Stimulated activated CD4-positive, alpha-beta T cell treated with anti-CD3 and anti-CD28 coated beads, Interleukin-4, amount 100 ng/mL, for 24 hours (primary cell): Measurements from ENCODE around the gene SLC46A1.
"Not testable (repeated sequence)": the region's sequence is repeated elsewhere in the genome, so short reads cannot be mapped to it uniquely, and the experiment has no call there.

Experiments
- DNase-seq: peaks from one replicate; pipeline ENCODE4 v3.0.0-alpha.2; 2020

SLC46A1 gene

GRCh38 chr17:28405632-28406472, at the start of gene SLC46A1:
SLC46A1 (minus strand) TSS chr17:28406212; CDS start chr17:28406114, 98 bp downstream.
- peak; percentile 67 for DNase-seq

- DNase-seq: no peak
Observed at GRCh38 chr17:28449859-28450258, 43.8 kb upstream of the SLC46A1 start.

- DNase-seq: no peak
Observed at GRCh38 chr17:28447396-28447760, 41.4 kb upstream of the SLC46A1 start.

- DNase-seq: no peak
Observed at GRCh38 chr17:28446716-28447395, 40.8 kb upstream of the SLC46A1 start.

GRCh38 chr17:28443901-28444638, 38.1 kb upstream of the SLC46A1 start:
- DNase-seq: no peak

- DNase-seq: not testable (repeated sequence)
Observed at GRCh38 chr17:28434326-28434725, 28.3 kb upstream of the SLC46A1 start.

GRCh38 chr17:28433721-28434120, 27.7 kb upstream of the SLC46A1 start:
- no peak for DNase-seq

- not testable (repeated sequence) for DNase-seq
Observed at GRCh38 chr17:28427982-28428381, 22.0 kb upstream of the SLC46A1 start.

- no peak for DNase-seq
Observed at GRCh38 chr17:28427371-28427770, 21.4 kb upstream of the SLC46A1 start.

- DNase-seq: no peak
Observed at GRCh38 chr17:28426081-28426519, 20.1 kb upstream of the SLC46A1 start.

GRCh38 chr17:28425206-28425605, 19.2 kb upstream of the SLC46A1 start:
- DNase-seq: no peak

- no peak for DNase-seq
Observed at GRCh38 chr17:28421787-28422305, 15.8 kb upstream of the SLC46A1 start.

- peak; percentile 63 for DNase-seq
Observed at GRCh38 chr17:28416703-28417311, 10.8 kb upstream of the SLC46A1 start.

- no peak for DNase-seq
Observed at GRCh38 chr17:28415886-28416285, 9.9 kb upstream of the SLC46A1 start.

- DNase-seq: no peak
Observed at GRCh38 chr17:28413804-28414203, 7.8 kb upstream of the SLC46A1 start.

- DNase-seq: no peak
Observed at GRCh38 chr17:28412099-28412498, 6.1 kb upstream of the SLC46A1 start.

- DNase-seq: no peak
Observed at GRCh38 chr17:28407974-28408306, 1.9 kb upstream of the SLC46A1 start.

- no peak for DNase-seq
Observed at GRCh38 chr17:28407130-28407973, 1.3 kb upstream of the SLC46A1 start.

GRCh38 chr17:28406473-28406814, 432 bp upstream of the SLC46A1 start:
- no peak for DNase-seq

- DNase-seq: no peak
Observed at GRCh38 chr17:28404812-28405570, 1.0 kb downstream of the SLC46A1 start.

- no peak for DNase-seq
Observed at GRCh38 chr17:28404461-28404811, 1.6 kb downstream of the SLC46A1 start.
